HEK293 (cell line): ENCODE data around the gene POC5.

Experiments
- CTCF ChIA-PET: fragments of 350-600 bp; formaldehyde crosslinking; extraction: SDS; loops from one replicate; lab custom pipeline; 2021; ENCODE audit warnings: antibody characterized with exemption; lab: Yijun Ruan, JAX
- POLR2A ChIA-PET: fragments of 300-600 bp; formaldehyde crosslinking; extraction: SDS; loops from one replicate; lab custom pipeline; 2020; ENCODE audit warnings: antibody characterized with exemption, inconsistent platforms; lab: Yijun Ruan, JAX
- H3K27ac ChIP-seq: fragments of 200-500 bp; sonication (Bioruptor generic); 2 replicates; pipeline ENCODE4 v1.5.1; 2014; ENCODE audit warnings: low read depth, low read length, control low read depth, inconsistent platforms; ENCODE audit errors: extremely low read depth
- H3K36me3 ChIP-seq, 2 experiments: fragments of 200-500 bp in 1 of 2; sonication (Bioruptor generic) in 1 of 2; 1 replicate in 1 of 2; 2 replicates in 1 of 2; pipeline ENCODE4 v1.5.1; 2014 to 2017; ENCODE audit warnings: inconsistent platforms in 2 of 2, low read length in 2 of 2; ENCODE audit not compliant: control insufficient read depth in 2 of 2, insufficient read depth in 1 of 2
- H3K4me1 ChIP-seq: fragments of 200-500 bp; sonication (Bioruptor generic); 2 replicates; pipeline ENCODE4 v1.5.1; 2014; ENCODE audit warnings: mild to moderate bottlenecking, low read length, inconsistent platforms; ENCODE audit not compliant: control insufficient read depth, insufficient read depth
- H3K4me3 ChIP-seq: 2 replicates; pipeline ENCODE4 v1.5.1; 2011; ENCODE audit warnings: low read depth, mild to moderate bottlenecking, control low read depth, low read length, moderate library complexity
- H3K9me3 ChIP-seq: fragments of 200-500 bp; sonication (Bioruptor generic); 2 replicates; pipeline ENCODE4 v1.5.1; 2014; ENCODE audit warnings: low read depth, low read length, inconsistent platforms; ENCODE audit not compliant: control insufficient read depth, insufficient read depth
- ATF2 ChIP-seq: fragments of 450-650 bp; formaldehyde crosslinking; IDR thresholded peaks from 2 replicates; pipeline ENCODE4 v1.5.1; 2016; ENCODE audit warnings: missing biosample characterization, missing genetic modification characterization, low read depth
- KLF10 ChIP-seq: fragments of 450-650 bp; IDR thresholded peaks from 2 replicates; pipeline ENCODE4 v1.5.1; 2018; ENCODE audit warnings: missing biosample characterization, mild to moderate bottlenecking, missing genetic modification characterization
- MEIS1 ChIP-seq: sonication (generic); formaldehyde crosslinking; IDR thresholded peaks from 2 replicates; pipeline ENCODE4 v1.8.1; 2022; ENCODE audit warnings: missing genetic modification reagents, mild to moderate bottlenecking, borderline replicate concordance
- OVOL3 ChIP-seq: fragments of 450-650 bp; formaldehyde crosslinking; IDR thresholded peaks from 2 replicates; pipeline ENCODE4 v1.5.1; 2016; ENCODE audit warnings: missing biosample characterization, missing genetic modification characterization
- SCRT2 ChIP-seq: fragments of 450-650 bp; formaldehyde crosslinking; IDR thresholded peaks from 2 replicates; pipeline ENCODE4 v1.5.1; 2016; ENCODE audit warnings: missing biosample characterization, missing genetic modification characterization
- ZFP3 ChIP-seq: fragments of 450-650 bp; formaldehyde crosslinking; IDR thresholded peaks from 2 replicates; pipeline ENCODE4 v1.5.1; 2016; ENCODE audit warnings: low read depth, missing biosample characterization, missing genetic modification characterization
- ZFP41 ChIP-seq: fragments of 450-650 bp; formaldehyde crosslinking; IDR thresholded peaks from 2 replicates; pipeline ENCODE4 v1.5.1; 2016; ENCODE audit warnings: missing biosample characterization, missing genetic modification characterization, borderline replicate concordance
- ZIC2 ChIP-seq: fragments of 450-650 bp; formaldehyde crosslinking; IDR thresholded peaks from 2 replicates; pipeline ENCODE4 v1.5.1; 2016; ENCODE audit warnings: missing biosample characterization, missing genetic modification characterization
- ZNF155 ChIP-seq: fragments of 450-650 bp; formaldehyde crosslinking; IDR thresholded peaks from 2 replicates; pipeline ENCODE4 v1.5.1; 2016; ENCODE audit warnings: missing biosample characterization, missing genetic modification characterization
- ZNF174 ChIP-seq: fragments of 450-650 bp; formaldehyde crosslinking; IDR thresholded peaks from 2 replicates; pipeline ENCODE4 v1.5.0; 2017; ENCODE audit warnings: missing biosample characterization, mild to moderate bottlenecking, missing genetic modification characterization
- ZNF223 ChIP-seq: fragments of 450-650 bp; formaldehyde crosslinking; IDR thresholded peaks from 2 replicates; pipeline ENCODE4 v1.5.1; 2016; ENCODE audit warnings: missing biosample characterization, missing genetic modification characterization
- ZNF280C ChIP-seq: fragments of 450-650 bp; formaldehyde crosslinking; IDR thresholded peaks from 2 replicates; pipeline ENCODE4 v1.5.1; 2016; ENCODE audit warnings: missing biosample characterization, missing genetic modification characterization
- ZNF335 ChIP-seq: fragments of 450-650 bp; formaldehyde crosslinking; conservative IDR thresholded peaks from 2 replicates; pipeline ENCODE4 v1.5.1; 2016; ENCODE audit warnings: missing biosample characterization, missing genetic modification characterization
- ZNF423 ChIP-seq: fragments of 450-650 bp; formaldehyde crosslinking; IDR thresholded peaks from 2 replicates; pipeline ENCODE4 v1.5.1; 2016; ENCODE audit warnings: missing biosample characterization, missing genetic modification characterization
- ZNF426 ChIP-seq: fragments of 450-650 bp; formaldehyde crosslinking; IDR thresholded peaks from 2 replicates; pipeline ENCODE4 v1.5.1; 2017; ENCODE audit warnings: missing biosample characterization, missing genetic modification characterization, mild to moderate bottlenecking, inconsistent platforms, moderate library complexity
- ZNF501 ChIP-seq: fragments of 450-650 bp; formaldehyde crosslinking; IDR thresholded peaks from 2 replicates; pipeline ENCODE4 v1.5.1; 2016; ENCODE audit warnings: missing biosample characterization, missing genetic modification characterization
- ZNF544 ChIP-seq: fragments of 450-650 bp; formaldehyde crosslinking; IDR thresholded peaks from 2 replicates; pipeline ENCODE4 v1.5.0; 2017; ENCODE audit warnings: missing biosample characterization, missing genetic modification characterization
- ZNF596 ChIP-seq: fragments of 450-650 bp; IDR thresholded peaks from 2 replicates; pipeline ENCODE4 v1.5.0; 2018; ENCODE audit warnings: missing biosample characterization, mild to moderate bottlenecking, missing genetic modification characterization, moderate library complexity
- ZNF654 ChIP-seq: fragments of 450-650 bp; formaldehyde crosslinking; IDR thresholded peaks from 2 replicates; pipeline ENCODE4 v1.5.1; 2016; ENCODE audit warnings: low read depth, missing biosample characterization, missing genetic modification characterization
- ZNF670 ChIP-seq: fragments of 450-650 bp; formaldehyde crosslinking; IDR thresholded peaks from 2 replicates; pipeline ENCODE4 v1.5.1; 2016; ENCODE audit warnings: missing biosample characterization, missing genetic modification characterization, low read depth
- ZNF837 ChIP-seq: fragments of 450-650 bp; formaldehyde crosslinking; IDR thresholded peaks from 2 replicates; pipeline ENCODE4 v1.5.1; 2016; ENCODE audit warnings: missing biosample characterization, missing genetic modification characterization
- ZSCAN30 ChIP-seq: fragments of 450-650 bp; IDR thresholded peaks from 2 replicates; pipeline ENCODE4 v1.5.1; 2018; ENCODE audit warnings: missing biosample characterization, mild to moderate bottlenecking, missing genetic modification characterization, moderate library complexity
- TF ChIP-seq, protein P1 (sequence below): fragments of 450-650 bp; formaldehyde crosslinking; IDR thresholded peaks from 2 replicates; pipeline ENCODE4 v1.5.1; 2016; ENCODE audit warnings: missing biosample characterization, missing genetic modification characterization

POC5 gene

DNA sequence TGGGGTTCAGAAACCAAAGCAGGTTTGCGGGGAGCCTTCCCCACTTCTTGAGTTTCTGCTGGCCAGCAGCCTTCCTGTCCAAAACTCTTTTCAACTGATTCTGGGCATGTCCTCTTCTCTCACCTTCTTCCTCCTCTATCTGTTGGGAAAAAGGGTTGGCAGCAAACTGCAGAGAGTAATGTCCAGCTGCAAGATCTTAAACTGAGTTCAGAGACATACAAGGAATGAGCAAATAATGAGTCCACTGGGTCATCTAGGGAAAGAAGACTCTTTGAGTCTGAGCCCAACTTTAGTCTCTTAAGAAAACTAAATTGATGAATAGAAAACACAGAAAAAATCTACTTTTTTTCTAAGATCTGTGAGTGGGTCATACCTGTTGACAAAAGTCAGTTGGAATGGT, 89.4 kb downstream of the POC5 start:
- no peak overlapping the region for H3K4me3 ChIP-seq
- no peak for TF ChIP-seq ZFP3 (tag by site-specific recombination)
- TF ChIP-seq, protein P1, sequence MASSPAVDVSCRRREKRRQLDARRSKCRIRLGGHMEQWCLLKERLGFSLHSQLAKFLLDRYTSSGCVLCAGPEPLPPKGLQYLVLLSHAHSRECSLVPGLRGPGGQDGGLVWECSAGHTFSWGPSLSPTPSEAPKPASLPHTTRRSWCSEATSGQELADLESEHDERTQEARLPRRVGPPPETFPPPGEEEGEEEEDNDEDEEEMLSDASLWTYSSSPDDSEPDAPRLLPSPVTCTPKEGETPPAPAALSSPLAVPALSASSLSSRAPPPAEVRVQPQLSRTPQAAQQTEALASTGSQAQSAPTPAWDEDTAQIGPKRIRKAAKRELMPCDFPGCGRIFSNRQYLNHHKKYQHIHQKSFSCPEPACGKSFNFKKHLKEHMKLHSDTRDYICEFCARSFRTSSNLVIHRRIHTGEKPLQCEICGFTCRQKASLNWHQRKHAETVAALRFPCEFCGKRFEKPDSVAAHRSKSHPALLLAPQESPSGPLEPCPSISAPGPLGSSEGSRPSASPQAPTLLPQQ (tag by site-specific recombination) = no peak
- no peak for TF ChIP-seq ZFP41 (tag by site-specific recombination)
- no peak for TF ChIP-seq ZSCAN30 (tag by site-specific recombination)
- no peak for TF ChIP-seq ZNF223 (tag by site-specific recombination)
- no peak for TF ChIP-seq MEIS1 (CRISPR knock-in tag)
- no peak for TF ChIP-seq ZNF596
- no peak for TF ChIP-seq ZIC2 (tag by site-specific recombination)
- TF ChIP-seq ATF2 = no peak
- TF ChIP-seq OVOL3 (tag by site-specific recombination) = no peak
- TF ChIP-seq SCRT2 (tag by site-specific recombination) = no peak
- TF ChIP-seq ZNF837 (tag by site-specific recombination) = no peak
- TF ChIP-seq ZNF155 (tag by site-specific recombination) = no peak
- TF ChIP-seq ZNF280C (tag by site-specific recombination) = no peak
- TF ChIP-seq ZNF501 (tag by site-specific recombination) = no peak
- TF ChIP-seq, all 188 proteins: peak for 0
- ChIA-PET CTCF (no interaction called here), POLR2A (no interaction called here)
- Histone ChIP-seq H3K27ac (no peak overlapping the region), H3K4me1 (no peaks in the 10 kb centered on the region), H3K9me3 (no peaks in the 10 kb centered on the region), H3K36me3 (no peaks in the 10 kb centered on the region)

GRCh38 chr5:75626959-75627358, 90.3 kb downstream of the POC5 start:
- H3K4me3 ChIP-seq = no peak overlapping the region
- no peak for TF ChIP-seq ZNF544
- TF ChIP-seq KLF10 = no peak
- no peak for TF ChIP-seq ZNF174 (tag by site-specific recombination)
- TF ChIP-seq ZNF423 (tag by site-specific recombination) = no peak
- TF ChIP-seq ZNF670 = no peak
- no peak for TF ChIP-seq ZNF426 (tag by site-specific recombination)
- no peak for TF ChIP-seq ZNF280C (tag by site-specific recombination)
- no peak for TF ChIP-seq ZNF335 (tag by site-specific recombination)
- TF ChIP-seq ZNF654 = no peak
- ChIA-PET CTCF (no interaction called here), POLR2A (no interaction called here)
- no peak overlapping the region for H3K27ac ChIP-seq
- no peaks in the 10 kb centered on the region for H3K36me3 ChIP-seq
- no peaks in the 10 kb centered on the region for H3K9me3 ChIP-seq
- H3K4me1 ChIP-seq = no peaks in the 10 kb centered on the region
